SK-N-SH treated with all-trans-retinoic acid at 6 μM for 48 hours (cell line): ENCODE measurements around the gene C17orf78.

Source experiments
- CSDC2 ChIP-seq: fragments of 250-450 bp; sonication (Bioruptor Pico); IDR thresholded peaks from 2 replicates; pipeline ENCODE4 v1.5.0; 2020; ENCODE audit warnings: mild to moderate bottlenecking, moderate library complexity
- ESRRG ChIP-seq: fragments of 250-450 bp; sonication (Bioruptor Pico); IDR thresholded peaks from 2 replicates; pipeline ENCODE4 v1.6.1; 2021; ENCODE audit warnings: mild to moderate bottlenecking
- RARB ChIP-seq: fragments of 250-450 bp; sonication (Bioruptor Pico); IDR thresholded peaks from 2 replicates; pipeline ENCODE4 v1.8.0; 2021; ENCODE audit warnings: mild to moderate bottlenecking, moderate library complexity
- SNAI2 ChIP-seq: fragments of 250-450 bp; sonication (Bioruptor Pico); IDR thresholded peaks from 2 replicates; pipeline ENCODE4 v1.5.0; 2020; ENCODE audit warnings: mild to moderate bottlenecking, moderate library complexity
- TOX ChIP-seq: fragments of 250-450 bp; sonication (Bioruptor Pico); IDR thresholded peaks from 2 replicates; pipeline ENCODE4 v1.8.0; 2021; ENCODE audit warnings: mild to moderate bottlenecking, moderate library complexity, borderline replicate concordance
- ZNF70 ChIP-seq: fragments of 450-650 bp; formaldehyde crosslinking; IDR thresholded peaks from 2 replicates; pipeline ENCODE4 v1.5.0; 2020; ENCODE audit warnings: mild to moderate bottlenecking, moderate library complexity
- ZNF8 ChIP-seq: fragments of 450-650 bp; formaldehyde crosslinking; IDR thresholded peaks from 2 replicates; pipeline ENCODE4 v1.5.0; 2020; ENCODE audit warnings: mild to moderate bottlenecking, moderate library complexity
- TF ChIP-seq, protein P1 (sequence below): fragments of 250-450 bp; sonication (Bioruptor Pico); IDR thresholded peaks from 2 replicates; pipeline ENCODE4 v1.5.1; 2020; ENCODE audit warnings: low read depth, mild to moderate bottlenecking, moderate library complexity
- TF ChIP-seq, protein P2 (sequence below): fragments of 250-450 bp; sonication (Bioruptor Pico); IDR thresholded peaks from 2 replicates; pipeline ENCODE4 v1.8.0; 2020; ENCODE audit warnings: mild to moderate bottlenecking, moderate library complexity, borderline replicate concordance
- TF ChIP-seq, protein P3 (sequence below): fragments of 250-450 bp; sonication (Bioruptor Pico); IDR thresholded peaks from 2 replicates; pipeline ENCODE4 v1.5.1; 2021; ENCODE audit warnings: mild to moderate bottlenecking, moderate library complexity
- TF ChIP-seq, protein P4 (sequence below): fragments of 250-450 bp; sonication (Bioruptor Pico); IDR thresholded peaks from 2 replicates; pipeline ENCODE4 v1.5.0; 2020; ENCODE audit warnings: mild to moderate bottlenecking, moderate library complexity

DNA sequence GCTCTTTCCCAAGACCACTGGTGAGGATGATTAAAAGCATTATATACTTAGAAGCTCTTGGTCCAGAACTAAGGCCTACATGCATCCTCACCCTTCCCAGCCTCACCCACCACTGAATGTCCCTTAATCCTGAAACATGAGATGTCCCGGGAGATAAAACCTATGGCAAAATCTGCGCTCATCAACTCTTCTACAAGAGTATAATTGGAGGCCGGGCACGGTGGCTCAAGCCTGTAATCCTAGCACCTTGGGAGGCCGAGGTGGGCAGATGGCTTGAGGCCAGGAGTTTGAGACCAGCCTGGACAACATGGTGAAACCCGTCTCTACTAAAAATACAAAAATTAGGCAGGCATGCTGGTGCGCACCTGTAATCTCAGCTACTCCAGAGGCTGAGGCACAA, 17.6 kb downstream of the C17orf78 start:
- TF ChIP-seq, protein P1, sequence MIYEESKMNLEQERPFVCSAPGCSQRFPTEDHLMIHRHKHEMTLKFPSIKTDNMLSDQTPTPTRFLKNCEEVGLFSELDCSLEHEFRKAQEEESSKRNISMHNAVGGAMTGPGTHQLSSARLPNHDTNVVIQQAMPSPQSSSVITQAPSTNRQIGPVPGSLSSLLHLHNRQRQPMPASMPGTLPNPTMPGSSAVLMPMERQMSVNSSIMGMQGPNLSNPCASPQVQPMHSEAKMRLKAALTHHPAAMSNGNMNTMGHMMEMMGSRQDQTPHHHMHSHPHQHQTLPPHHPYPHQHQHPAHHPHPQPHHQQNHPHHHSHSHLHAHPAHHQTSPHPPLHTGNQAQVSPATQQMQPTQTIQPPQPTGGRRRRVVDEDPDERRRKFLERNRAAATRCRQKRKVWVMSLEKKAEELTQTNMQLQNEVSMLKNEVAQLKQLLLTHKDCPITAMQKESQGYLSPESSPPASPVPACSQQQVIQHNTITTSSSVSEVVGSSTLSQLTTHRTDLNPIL: no peak
- no peak for TF ChIP-seq ESRRG (CRISPR knock-in tag)
- TF ChIP-seq CSDC2 (CRISPR knock-in tag): no peak
- TF ChIP-seq, protein P2, sequence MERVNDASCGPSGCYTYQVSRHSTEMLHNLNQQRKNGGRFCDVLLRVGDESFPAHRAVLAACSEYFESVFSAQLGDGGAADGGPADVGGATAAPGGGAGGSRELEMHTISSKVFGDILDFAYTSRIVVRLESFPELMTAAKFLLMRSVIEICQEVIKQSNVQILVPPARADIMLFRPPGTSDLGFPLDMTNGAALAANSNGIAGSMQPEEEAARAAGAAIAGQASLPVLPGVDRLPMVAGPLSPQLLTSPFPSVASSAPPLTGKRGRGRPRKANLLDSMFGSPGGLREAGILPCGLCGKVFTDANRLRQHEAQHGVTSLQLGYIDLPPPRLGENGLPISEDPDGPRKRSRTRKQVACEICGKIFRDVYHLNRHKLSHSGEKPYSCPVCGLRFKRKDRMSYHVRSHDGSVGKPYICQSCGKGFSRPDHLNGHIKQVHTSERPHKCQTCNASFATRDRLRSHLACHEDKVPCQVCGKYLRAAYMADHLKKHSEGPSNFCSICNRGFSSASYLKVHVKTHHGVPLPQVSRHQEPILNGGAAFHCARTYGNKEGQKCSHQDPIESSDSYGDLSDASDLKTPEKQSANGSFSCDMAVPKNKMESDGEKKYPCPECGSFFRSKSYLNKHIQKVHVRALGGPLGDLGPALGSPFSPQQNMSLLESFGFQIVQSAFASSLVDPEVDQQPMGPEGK (CRISPR knock-in tag): no peak
- TF ChIP-seq RARB (CRISPR knock-in tag): no peak
- TF ChIP-seq, protein P3, sequence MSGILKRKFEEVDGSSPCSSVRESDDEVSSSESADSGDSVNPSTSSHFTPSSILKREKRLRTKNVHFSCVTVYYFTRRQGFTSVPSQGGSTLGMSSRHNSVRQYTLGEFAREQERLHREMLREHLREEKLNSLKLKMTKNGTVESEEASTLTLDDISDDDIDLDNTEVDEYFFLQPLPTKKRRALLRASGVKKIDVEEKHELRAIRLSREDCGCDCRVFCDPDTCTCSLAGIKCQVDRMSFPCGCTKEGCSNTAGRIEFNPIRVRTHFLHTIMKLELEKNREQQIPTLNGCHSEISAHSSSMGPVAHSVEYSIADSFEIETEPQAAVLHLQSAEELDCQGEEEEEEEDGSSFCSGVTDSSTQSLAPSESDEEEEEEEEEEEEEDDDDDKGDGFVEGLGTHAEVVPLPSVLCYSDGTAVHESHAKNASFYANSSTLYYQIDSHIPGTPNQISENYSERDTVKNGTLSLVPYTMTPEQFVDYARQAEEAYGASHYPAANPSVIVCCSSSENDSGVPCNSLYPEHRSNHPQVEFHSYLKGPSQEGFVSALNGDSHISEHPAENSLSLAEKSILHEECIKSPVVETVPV (CRISPR knock-in tag): no peak
- no peak for TF ChIP-seq TOX (CRISPR knock-in tag)
- no peak for TF ChIP-seq ZNF70
- TF ChIP-seq SNAI2: no peak
- TF ChIP-seq ZNF8 (CRISPR knock-in tag): no peak
- TF ChIP-seq, protein P4, sequence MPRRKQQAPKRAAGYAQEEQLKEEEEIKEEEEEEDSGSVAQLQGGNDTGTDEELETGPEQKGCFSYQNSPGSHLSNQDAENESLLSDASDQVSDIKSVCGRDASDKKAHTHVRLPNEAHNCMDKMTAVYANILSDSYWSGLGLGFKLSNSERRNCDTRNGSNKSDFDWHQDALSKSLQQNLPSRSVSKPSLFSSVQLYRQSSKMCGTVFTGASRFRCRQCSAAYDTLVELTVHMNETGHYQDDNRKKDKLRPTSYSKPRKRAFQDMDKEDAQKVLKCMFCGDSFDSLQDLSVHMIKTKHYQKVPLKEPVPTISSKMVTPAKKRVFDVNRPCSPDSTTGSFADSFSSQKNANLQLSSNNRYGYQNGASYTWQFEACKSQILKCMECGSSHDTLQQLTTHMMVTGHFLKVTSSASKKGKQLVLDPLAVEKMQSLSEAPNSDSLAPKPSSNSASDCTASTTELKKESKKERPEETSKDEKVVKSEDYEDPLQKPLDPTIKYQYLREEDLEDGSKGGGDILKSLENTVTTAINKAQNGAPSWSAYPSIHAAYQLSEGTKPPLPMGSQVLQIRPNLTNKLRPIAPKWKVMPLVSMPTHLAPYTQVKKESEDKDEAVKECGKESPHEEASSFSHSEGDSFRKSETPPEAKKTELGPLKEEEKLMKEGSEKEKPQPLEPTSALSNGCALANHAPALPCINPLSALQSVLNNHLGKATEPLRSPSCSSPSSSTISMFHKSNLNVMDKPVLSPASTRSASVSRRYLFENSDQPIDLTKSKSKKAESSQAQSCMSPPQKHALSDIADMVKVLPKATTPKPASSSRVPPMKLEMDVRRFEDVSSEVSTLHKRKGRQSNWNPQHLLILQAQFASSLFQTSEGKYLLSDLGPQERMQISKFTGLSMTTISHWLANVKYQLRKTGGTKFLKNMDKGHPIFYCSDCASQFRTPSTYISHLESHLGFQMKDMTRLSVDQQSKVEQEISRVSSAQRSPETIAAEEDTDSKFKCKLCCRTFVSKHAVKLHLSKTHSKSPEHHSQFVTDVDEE (CRISPR knock-in tag): no peak
